ENCODE results near the gene ST3GAL2.
A peak's percentile ranks its signal among the peaks of the same experiment; 100 is the strongest.

Gene ST3GAL2

DNA sequence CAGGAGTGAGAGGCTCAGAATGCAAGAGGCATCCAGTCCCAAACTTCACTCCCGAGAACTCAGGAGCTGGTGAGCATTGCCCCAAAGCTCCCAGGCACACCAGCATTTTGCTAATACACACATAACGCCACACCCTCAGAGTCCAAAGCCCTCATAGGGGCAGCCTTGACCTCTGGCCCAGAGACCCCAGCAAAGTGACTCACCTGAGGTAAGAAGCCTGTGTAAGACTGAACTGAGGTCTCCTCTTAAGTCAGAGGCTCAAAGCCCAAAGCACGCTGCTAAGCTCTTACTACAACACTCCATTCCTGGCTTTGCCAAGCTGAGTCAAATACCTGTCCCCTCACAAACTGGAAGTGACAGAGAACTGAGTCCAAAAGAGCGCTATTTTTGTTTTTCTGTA lies 16.4 kb downstream of the ST3GAL2 start:
- Histone ChIP-seq H3K27me3 (no peaks in the 10 kb centered on the region), H3K4me1 (ENCODE audit: control insufficient read depth in 1 of 2, insufficient read depth in 1 of 2, low read depth in 1 of 2, low read length in 1 of 2) (peaks cover 99% of the 10 kb centered on the region in 2 experiments), H3K4me3 (ENCODE audit: low read depth in 1 of 2, low read length in 1 of 2) (peak overlapping the region; percentile 44 to 62), H3K9me3 (no peaks in the 10 kb centered on the region), H3K36me3 (peaks cover 3% of the 10 kb centered on the region), H3K27ac (peak overlapping the region; percentile 99)
- TF ChIP-seq, protein P1, sequence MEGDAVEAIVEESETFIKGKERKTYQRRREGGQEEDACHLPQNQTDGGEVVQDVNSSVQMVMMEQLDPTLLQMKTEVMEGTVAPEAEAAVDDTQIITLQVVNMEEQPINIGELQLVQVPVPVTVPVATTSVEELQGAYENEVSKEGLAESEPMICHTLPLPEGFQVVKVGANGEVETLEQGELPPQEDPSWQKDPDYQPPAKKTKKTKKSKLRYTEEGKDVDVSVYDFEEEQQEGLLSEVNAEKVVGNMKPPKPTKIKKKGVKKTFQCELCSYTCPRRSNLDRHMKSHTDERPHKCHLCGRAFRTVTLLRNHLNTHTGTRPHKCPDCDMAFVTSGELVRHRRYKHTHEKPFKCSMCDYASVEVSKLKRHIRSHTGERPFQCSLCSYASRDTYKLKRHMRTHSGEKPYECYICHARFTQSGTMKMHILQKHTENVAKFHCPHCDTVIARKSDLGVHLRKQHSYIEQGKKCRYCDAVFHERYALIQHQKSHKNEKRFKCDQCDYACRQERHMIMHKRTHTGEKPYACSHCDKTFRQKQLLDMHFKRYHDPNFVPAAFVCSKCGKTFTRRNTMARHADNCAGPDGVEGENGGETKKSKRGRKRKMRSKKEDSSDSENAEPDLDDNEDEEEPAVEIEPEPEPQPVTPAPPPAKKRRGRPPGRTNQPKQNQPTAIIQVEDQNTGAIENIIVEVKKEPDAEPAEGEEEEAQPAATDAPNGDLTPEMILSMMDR (IDR thresholded peaks at IDR 0.05): no peak

GRCh38 chr16:70421473-70422311 lies 17.2 kb downstream of the ST3GAL2 start:
- peaks cover 6% of the 10 kb centered on the region for H3K36me3 ChIP-seq
- H3K27me3 ChIP-seq: no peaks in the 10 kb centered on the region
- TF ChIP-seq, protein P1 (IDR thresholded peaks at IDR 0.05): no peak
- peaks cover 99% of the 10 kb centered on the region in 2 experiments for H3K4me1 ChIP-seq (ENCODE audit: control insufficient read depth in 1 of 2, insufficient read depth in 1 of 2, low read depth in 1 of 2, low read length in 1 of 2)
- peak overlapping the region; percentile 44 to 62 for H3K4me3 ChIP-seq (ENCODE audit: low read depth in 1 of 2, low read length in 1 of 2)
- H3K9me3 ChIP-seq: no peaks in the 10 kb centered on the region
- H3K27ac ChIP-seq: peak overlapping the region; percentile 99

DNA sequence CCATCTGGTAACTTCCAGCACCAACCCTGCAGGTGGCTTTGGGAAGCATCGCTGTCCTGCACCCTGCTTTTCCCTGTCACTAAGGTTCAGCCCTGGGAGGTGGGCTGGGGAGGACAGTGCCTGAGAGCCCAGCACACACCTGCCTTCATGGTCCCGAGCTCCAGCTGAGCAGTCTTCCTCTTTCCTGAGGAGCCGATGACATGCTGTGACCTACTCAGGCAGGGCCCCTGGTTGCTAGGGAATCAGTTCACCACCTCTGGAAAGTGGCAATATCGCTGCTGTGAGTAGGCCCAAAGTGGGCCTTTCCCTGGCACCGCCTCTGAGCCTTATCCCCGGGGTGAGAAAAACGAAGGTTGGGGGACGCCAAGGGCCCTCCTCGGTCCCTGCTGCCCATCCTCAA lies 17.9 kb downstream of the ST3GAL2 start:
- H3K9me3 ChIP-seq: no peaks in the 10 kb centered on the region
- TF ChIP-seq, protein P1 (IDR thresholded peaks at IDR 0.05): no peak
- H3K36me3 ChIP-seq: peaks cover 7% of the 10 kb centered on the region
- peaks cover 92 to 95% of the 10 kb centered on the region in 2 experiments for H3K4me1 ChIP-seq (ENCODE audit: control insufficient read depth in 1 of 2, insufficient read depth in 1 of 2, low read depth in 1 of 2, low read length in 1 of 2)
- peak overlapping the region; percentile 99 for H3K27ac ChIP-seq
- H3K4me3 ChIP-seq (ENCODE audit: low read depth in 1 of 2, low read length in 1 of 2): no peak overlapping the region
- H3K27me3 ChIP-seq: no peaks in the 10 kb centered on the region

DNA sequence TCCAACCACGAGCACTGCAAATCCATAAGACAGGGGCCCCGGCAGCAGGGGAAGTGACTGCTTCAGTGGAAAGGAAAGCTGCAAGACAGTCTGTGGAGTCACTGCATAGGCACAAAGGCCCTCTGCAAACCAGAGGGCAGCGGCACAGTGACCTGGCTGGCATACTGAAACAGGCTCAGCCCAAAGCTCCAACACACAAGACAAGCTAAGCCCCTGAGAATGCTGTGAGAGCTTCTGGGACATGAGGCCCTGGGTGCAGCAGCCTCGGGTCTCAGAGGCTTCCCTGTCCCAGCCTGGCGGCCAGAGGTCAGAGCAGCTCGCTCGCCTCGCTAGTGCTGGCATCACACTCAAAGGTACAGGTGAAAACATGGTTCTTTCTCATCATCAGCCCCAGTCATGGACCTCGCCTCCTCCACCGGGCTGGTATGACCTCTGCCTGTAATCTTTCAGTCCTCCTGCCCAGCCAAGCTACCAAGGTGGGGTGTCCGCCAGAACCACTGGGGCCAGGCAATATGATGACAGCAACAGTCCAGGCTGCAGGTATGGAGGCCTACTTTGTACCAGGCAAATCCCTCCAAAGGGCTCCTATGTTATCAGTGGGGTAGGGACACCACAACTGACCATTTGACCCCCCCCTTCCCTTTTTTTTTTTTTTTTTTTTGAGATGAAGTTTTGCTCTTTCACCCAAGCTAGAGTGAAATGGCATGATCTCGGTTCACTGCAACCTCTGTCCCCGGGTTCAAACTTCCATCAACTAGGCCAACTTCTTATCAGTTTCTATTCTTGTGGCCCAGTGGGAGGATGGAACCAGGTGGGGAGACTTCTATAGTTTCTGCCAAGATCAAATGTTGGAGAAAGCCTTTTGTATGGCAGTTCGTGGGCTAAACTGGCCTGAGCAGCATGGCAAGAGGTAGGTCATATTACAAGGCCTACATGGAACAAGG lies 19.2 kb downstream of the ST3GAL2 start:
- Histone ChIP-seq H3K4me1 (ENCODE audit: control insufficient read depth in 1 of 2, insufficient read depth in 1 of 2, low read depth in 1 of 2, low read length in 1 of 2) (peaks cover 79 to 82% of the 10 kb centered on the region in 2 experiments), H3K27me3 (no peaks in the 10 kb centered on the region)

GRCh38 chr16:70418993-70419318 lies 19.9 kb downstream of the ST3GAL2 start:
- peaks cover 7% of the 10 kb centered on the region for H3K36me3 ChIP-seq
- TF ChIP-seq, protein P1 (IDR thresholded peaks at IDR 0.05): no peak
- no peaks in the 10 kb centered on the region for H3K27me3 ChIP-seq
- H3K9me3 ChIP-seq: no peaks in the 10 kb centered on the region
- peaks cover 72 to 75% of the 10 kb centered on the region in 2 experiments for H3K4me1 ChIP-seq (ENCODE audit: control insufficient read depth in 1 of 2, insufficient read depth in 1 of 2, low read depth in 1 of 2, low read length in 1 of 2)
- peak overlapping the region; percentile 23 to 36 for H3K4me3 ChIP-seq (ENCODE audit: low read depth in 1 of 2, low read length in 1 of 2)
- peak overlapping the region; percentile 99 for H3K27ac ChIP-seq

More for the DNA sequence above, 19.2 kb downstream of the ST3GAL2 start:
- TF ChIP-seq, protein P1 (IDR thresholded peaks at IDR 0.05): no peak
- Histone ChIP-seq H3K36me3 (peaks cover 7% of the 10 kb centered on the region), H3K9me3 (no peaks in the 10 kb centered on the region), H3K4me3 (ENCODE audit: low read depth in 1 of 2, low read length in 1 of 2) (peak overlapping the region; percentile 23 to 36), H3K27ac (peak overlapping the region; percentile 99)
